Testis (tissue), 2 donors: Measurements from ENCODE around the gene SLC16A3.

ENCODE experiments used
- POLR2A ChIP-seq: fragments of 450-650 bp; IDR thresholded peaks from one replicate; pipeline ENCODE4 v1.6.1; 2017; ENCODE audit warnings: antibody characterized with exemption, mild to moderate bottlenecking, moderate library complexity
- TF ChIP-seq, protein P1 (sequence below), 3 experiments: fragments of 450-650 bp in 2 of 3; fragments of 200-600 bp in 1 of 3; sonication (generic) in 1 of 3; IDR thresholded peaks; one replicate each; pipeline ENCODE4 v1.5.1; 2016 to 2019; ENCODE audit warnings: antibody characterized with exemption in 3 of 3, mild to moderate bottlenecking in 2 of 3, moderate library complexity in 1 of 3

DNA sequence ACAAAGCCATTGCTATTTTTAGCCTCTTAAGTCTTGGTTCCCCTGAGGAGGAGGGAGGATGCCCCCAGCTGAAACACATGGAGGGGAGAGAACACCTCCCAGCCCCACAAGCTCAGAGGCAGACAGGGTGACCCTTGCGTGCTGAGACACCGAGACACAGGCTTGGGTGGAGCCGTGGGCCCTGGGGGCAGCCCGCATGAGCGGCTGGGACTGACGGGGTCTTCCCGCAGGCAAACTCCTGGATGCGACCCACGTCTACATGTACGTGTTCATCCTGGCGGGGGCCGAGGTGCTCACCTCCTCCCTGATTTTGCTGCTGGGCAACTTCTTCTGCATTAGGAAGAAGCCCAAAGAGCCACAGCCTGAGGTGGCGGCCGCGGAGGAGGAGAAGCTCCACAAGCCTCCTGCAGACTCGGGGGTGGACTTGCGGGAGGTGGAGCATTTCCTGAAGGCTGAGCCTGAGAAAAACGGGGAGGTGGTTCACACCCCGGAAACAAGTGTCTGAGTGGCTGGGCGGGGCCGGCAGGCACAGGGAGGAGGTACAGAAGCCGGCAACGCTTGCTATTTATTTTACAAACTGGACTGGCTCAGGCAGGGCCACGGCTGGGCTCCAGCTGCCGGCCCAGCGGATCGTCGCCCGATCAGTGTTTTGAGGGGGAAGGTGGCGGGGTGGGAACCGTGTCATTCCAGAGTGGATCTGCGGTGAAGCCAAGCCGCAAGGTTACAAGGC, 9.8 kb downstream of the SLC16A3 start:
- TF ChIP-seq POLR2A: no peak
- TF ChIP-seq, protein P1, sequence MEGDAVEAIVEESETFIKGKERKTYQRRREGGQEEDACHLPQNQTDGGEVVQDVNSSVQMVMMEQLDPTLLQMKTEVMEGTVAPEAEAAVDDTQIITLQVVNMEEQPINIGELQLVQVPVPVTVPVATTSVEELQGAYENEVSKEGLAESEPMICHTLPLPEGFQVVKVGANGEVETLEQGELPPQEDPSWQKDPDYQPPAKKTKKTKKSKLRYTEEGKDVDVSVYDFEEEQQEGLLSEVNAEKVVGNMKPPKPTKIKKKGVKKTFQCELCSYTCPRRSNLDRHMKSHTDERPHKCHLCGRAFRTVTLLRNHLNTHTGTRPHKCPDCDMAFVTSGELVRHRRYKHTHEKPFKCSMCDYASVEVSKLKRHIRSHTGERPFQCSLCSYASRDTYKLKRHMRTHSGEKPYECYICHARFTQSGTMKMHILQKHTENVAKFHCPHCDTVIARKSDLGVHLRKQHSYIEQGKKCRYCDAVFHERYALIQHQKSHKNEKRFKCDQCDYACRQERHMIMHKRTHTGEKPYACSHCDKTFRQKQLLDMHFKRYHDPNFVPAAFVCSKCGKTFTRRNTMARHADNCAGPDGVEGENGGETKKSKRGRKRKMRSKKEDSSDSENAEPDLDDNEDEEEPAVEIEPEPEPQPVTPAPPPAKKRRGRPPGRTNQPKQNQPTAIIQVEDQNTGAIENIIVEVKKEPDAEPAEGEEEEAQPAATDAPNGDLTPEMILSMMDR (IDR thresholded peaks at IDR 0.05): no peak
